Esophagus muscularis mucosa (tissue), 4 donors: ENCODE results near the gene ADAMTS6. TPM values are rescaled to one million over a fixed set of nuclear protein-coding genes. Genes with fewer than 3 reads are reported as not detected.

Experiments used
- DNase-seq: peaks from one replicate; pipeline ENCODE4 v3.0.0-alpha.2; 2017; ENCODE audit errors: extremely low spot score
- H3K27ac ChIP-seq, 4 donors: fragments of 200-600 bp; sonication (generic); replicated peaks in 1 of 4; 1 replicate in 3 of 4; 2 replicates in 1 of 4; pipeline ENCODE4 v1.5.1; 2016 to 2019; ENCODE audit warnings: mild to moderate bottlenecking in 1 of 4
- H3K27me3 ChIP-seq, 4 donors: fragments of 200-600 bp; sonication (generic); one replicate each; pipeline versions ENCODE4 v1.5.1 to v1.6.0; 2016 to 2019
- H3K36me3 ChIP-seq, 4 donors: fragments of 200-600 bp; sonication (generic); one replicate each; pipeline ENCODE4 v1.5.1; 2016 to 2019
- H3K4me1 ChIP-seq, 4 donors: fragments of 200-600 bp; sonication (generic); one replicate each; pipeline ENCODE4 v1.5.1; 2016 to 2019
- H3K4me3 ChIP-seq, 4 donors: fragments of 200-600 bp; sonication (generic); 1 replicate in 2 of 4; 2 replicates in 2 of 4; pipeline ENCODE4 v1.5.1; 2016 to 2019; ENCODE audit warnings: mild to moderate bottlenecking in 4 of 4, moderate library complexity in 1 of 4
- H3K9me3 ChIP-seq, 4 donors: fragments of 200-600 bp; sonication (generic); 1 replicate in 3 of 4; 2 replicates in 1 of 4; pipeline ENCODE4 v1.5.1; 2016 to 2019
- EP300 ChIP-seq: sonication (generic); formaldehyde crosslinking; IDR thresholded peaks from one replicate; pipeline ENCODE4 v1.6.1; 2017; ENCODE audit warnings: antibody characterized with exemption
- POLR2A ChIP-seq: fragments of 450-650 bp; IDR thresholded peaks from one replicate; pipeline ENCODE4 v1.6.1; 2017; ENCODE audit warnings: antibody characterized with exemption, moderate library complexity, mild to moderate bottlenecking, low read depth
- POLR2AphosphoS5 ChIP-seq, 2 donors: sonication (generic); formaldehyde crosslinking; IDR thresholded peaks; one replicate each; pipeline ENCODE4 v1.6.1; 2017; ENCODE audit warnings: antibody characterized with exemption in 2 of 2
- WGBS: methylation state at CpG from one replicate; pipeline ENCODE4 v1.1.5; 2018; 5-methylcytosine and 5-hydroxymethylcytosine counted together
- intact Hi-C: fragments of 100-400 bp; cut with DNase I; formaldehyde crosslinking; loops from one replicate; pipeline ENCODE4 v1.15.1; 2023
- total RNA-seq, 4 donors: library from RNA; depleted of rRNA; stranded (reverse); fragments of >200 nt; gene quantifications; one replicate each; pipeline versions ENCODE4 v1.1.0 to v1.2.1, GENCODE V29; 2016
- TF ChIP-seq, protein P1 (sequence below), 3 experiments: fragments of 200-600 bp in 2 of 3; fragments of 450-650 bp in 1 of 3; sonication (generic) in 2 of 3; IDR thresholded peaks; one replicate each; pipeline ENCODE4 v1.5.1; 2017 to 2019; ENCODE audit warnings: antibody characterized with exemption in 3 of 3, mild to moderate bottlenecking in 2 of 3, moderate library complexity in 1 of 3

ADAMTS6 gene
- total RNA-seq, 4 donors from 2014 or later = 1.4 to 4.2 (median 2.7) TPM

DNA sequence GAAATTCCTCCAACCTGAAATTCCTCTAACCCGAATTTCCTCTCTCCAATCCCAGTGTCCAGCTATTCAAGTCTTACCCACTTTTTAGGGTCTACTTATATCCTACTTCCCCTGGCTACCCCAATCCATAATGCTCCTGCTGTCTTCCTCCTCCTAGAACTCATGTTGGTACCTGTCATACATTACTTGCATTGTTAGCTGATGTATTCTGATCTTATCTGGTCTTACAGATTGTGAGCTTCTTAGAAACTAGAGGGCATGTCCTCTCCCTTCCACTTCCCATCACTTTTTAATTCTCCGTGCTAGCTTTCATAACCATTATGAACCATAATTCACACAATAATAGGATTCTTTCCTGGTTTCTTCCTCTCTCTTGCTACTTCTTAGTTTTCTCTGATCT is 376.9 kb downstream of the ADAMTS6 start:
- Histone ChIP-seq H3K4me1 (peaks cover 10 to 30% (median 21%) of the 10 kb centered on the region in 4 donors), H3K36me3 (no peaks in the 10 kb centered on the region), H3K9me3 (no peaks in the 10 kb centered on the region), H3K27ac (no peak overlapping the region), H3K27me3 (no peaks in the 10 kb centered on the region), H3K4me3 (no peak overlapping the region)
- intact Hi-C loops = loop anchor here (5.0 to 10.0 kb wide), 3 partner anchors 68 to 290 kb away; no protein-coding TSS in a partner anchor
- no peak for TF ChIP-seq EP300
- TF ChIP-seq, protein P1, sequence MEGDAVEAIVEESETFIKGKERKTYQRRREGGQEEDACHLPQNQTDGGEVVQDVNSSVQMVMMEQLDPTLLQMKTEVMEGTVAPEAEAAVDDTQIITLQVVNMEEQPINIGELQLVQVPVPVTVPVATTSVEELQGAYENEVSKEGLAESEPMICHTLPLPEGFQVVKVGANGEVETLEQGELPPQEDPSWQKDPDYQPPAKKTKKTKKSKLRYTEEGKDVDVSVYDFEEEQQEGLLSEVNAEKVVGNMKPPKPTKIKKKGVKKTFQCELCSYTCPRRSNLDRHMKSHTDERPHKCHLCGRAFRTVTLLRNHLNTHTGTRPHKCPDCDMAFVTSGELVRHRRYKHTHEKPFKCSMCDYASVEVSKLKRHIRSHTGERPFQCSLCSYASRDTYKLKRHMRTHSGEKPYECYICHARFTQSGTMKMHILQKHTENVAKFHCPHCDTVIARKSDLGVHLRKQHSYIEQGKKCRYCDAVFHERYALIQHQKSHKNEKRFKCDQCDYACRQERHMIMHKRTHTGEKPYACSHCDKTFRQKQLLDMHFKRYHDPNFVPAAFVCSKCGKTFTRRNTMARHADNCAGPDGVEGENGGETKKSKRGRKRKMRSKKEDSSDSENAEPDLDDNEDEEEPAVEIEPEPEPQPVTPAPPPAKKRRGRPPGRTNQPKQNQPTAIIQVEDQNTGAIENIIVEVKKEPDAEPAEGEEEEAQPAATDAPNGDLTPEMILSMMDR (IDR thresholded peaks at IDR 0.05) = no peak
- no peak for TF ChIP-seq POLR2A
- WGBS = 90% methylated on average over 2 of the region's 2 CpGs
- no peak for DNase-seq

DNA sequence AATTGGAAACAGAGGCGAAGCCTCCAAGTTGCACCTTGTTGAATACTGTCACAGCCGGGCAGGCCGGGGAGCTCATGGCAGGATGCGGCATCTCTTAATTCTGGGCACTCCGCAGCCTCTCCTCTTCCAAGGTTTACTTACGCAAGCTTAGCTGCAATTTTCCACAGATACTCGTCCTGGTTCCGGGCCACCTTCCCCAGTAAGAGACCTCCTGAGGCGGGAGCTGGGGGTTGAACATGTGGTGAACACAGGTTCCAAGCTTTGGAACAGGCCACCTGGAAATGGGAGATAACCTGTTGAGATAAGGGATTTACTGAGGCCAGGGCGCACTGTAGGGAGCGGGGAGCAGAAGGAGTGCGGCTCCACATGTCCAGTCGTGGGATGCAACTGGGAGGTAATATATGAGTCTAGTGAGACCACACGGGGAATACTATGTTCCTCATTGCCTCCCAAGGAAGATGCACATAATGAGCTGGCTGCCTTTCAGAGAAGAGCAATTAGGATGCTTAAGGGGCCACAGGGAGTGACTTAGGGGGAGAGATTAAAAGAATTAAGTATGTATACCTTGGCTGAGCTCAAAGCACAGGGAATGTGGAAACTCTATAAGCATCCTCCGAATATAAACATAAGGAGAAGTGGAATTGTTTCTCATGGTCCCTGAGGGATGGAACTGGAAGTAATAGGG is 377.8 kb downstream of the ADAMTS6 start:
- H3K4me3 ChIP-seq = peak overlapping the region; percentile 60 to 74 (median 64)
- intact Hi-C loops = loop anchor here (5.0 to 10.0 kb wide), 3 partner anchors 67 to 289 kb away; no protein-coding TSS in a partner anchor

DNA sequence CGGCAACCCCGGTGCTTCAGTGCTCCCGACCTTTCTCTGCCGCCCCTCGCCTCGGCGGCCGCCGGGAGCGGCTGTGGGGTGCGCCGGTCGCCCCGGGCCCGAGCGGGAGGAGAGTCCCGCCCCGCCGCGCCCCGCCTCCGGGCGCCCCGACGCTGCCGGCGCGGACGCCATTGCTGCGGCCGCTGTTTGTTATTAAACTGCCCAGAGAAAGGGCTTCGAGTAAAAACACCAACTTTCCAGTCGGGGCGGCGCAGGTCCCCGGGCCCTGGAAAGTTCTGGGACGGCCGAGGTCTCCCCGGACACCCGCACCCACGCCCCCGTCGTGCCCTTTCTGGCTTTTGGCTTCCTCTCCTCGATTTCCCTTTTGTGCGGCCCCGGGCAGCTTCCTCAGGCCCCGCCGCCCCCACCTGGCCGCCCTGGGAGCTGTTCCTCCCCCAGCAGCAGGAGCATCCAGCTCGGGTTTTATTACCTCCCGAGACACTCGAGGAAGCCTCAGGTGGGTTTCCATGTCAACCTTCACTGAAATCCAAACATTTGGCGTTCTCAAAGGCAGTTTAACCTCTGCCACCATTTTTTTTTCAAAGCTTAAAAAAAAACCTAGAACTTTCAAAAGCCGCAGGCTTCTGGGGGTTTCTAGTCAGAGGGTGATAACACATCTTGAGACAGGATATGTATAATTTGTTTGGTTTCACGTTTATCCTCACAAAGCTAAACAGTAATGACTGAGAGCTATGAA is 378.6 kb downstream of the ADAMTS6 start:
- 1% methylated on average over 17 of the region's 55 CpGs for WGBS
- no peak for DNase-seq
- TF ChIP-seq EP300 (no peak), POLR2A (no peak), POLR2AphosphoS5 (IDR thresholded peaks at IDR 0.05) (peak; percentile 11 to 12)
- TF ChIP-seq, protein P1 (IDR thresholded peaks at IDR 0.05) = peak; percentile 41 to 48 (median 48)
- Histone ChIP-seq H3K4me3 (peak overlapping the region; percentile 60 to 74 (median 64)), H3K27ac (peak overlapping the region; percentile 77 to 90 (median 85)), H3K9me3 (no peaks in the 10 kb centered on the region), H3K27me3 (no peaks in the 10 kb centered on the region), H3K36me3 (no peaks in the 10 kb centered on the region), H3K4me1 (peaks cover 10 to 30% (median 21%) of the 10 kb centered on the region in 4 donors)
- intact Hi-C loops = loop anchor here (5.0 to 10.0 kb wide), 3 partner anchors 66 to 288 kb away; no protein-coding TSS in a partner anchor

More for the DNA sequence above, 377.8 kb downstream of the ADAMTS6 start:
- Histone ChIP-seq H3K36me3 (no peaks in the 10 kb centered on the region), H3K27ac (peak overlapping the region; percentile 77 to 90 (median 85)), H3K27me3 (no peaks in the 10 kb centered on the region), H3K9me3 (no peaks in the 10 kb centered on the region), H3K4me1 (peaks cover 10 to 30% (median 21%) of the 10 kb centered on the region in 4 donors)
- 77% methylated on average over 15 of the region's 15 CpGs for WGBS
- DNase-seq = peak; percentile 75
- TF ChIP-seq POLR2AphosphoS5 (IDR thresholded peaks at IDR 0.05) (no peak), EP300 (no peak), POLR2A (no peak)
- TF ChIP-seq, protein P1 (IDR thresholded peaks at IDR 0.05) = no peak

DNA sequence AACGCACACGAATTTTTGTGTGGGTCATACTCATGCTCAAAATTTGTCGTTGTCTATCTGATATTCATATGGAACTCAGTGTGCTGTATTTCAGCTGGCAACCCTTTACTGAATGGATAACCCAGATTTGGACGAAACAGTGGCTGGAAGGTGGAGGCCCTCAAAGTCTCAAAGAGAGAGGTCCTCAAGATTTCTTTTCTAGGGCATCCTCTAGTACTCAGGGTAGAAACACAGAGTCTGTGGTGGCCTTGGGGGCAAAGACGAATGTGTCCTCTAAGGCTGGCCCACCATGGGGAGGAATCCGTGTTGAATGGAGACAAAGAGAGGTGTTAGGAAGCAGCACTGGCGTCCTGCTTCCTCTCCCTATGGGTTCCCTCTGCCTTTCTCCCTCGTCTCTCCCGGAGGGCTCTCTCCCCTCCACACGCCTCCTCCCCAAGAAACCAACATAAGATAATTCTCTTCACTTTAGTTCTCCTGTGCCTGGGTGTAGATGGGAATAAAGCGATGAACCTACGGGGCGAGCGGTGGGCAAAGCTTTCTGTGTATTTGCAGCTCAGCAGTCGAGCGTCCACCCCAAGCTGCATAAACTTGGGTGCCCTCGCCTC is 379.2 kb downstream of the ADAMTS6 start:
- Histone ChIP-seq H3K36me3 (no peaks in the 10 kb centered on the region), H3K4me3 (peak overlapping the region; percentile 60 to 74 (median 64)), H3K4me1 (peaks cover 10 to 30% (median 21%) of the 10 kb centered on the region in 4 donors), H3K9me3 (no peaks in the 10 kb centered on the region), H3K27ac (peak overlapping the region; percentile 77 to 90 (median 85)), H3K27me3 (no peaks in the 10 kb centered on the region)
- no peak for DNase-seq
- TF ChIP-seq, protein P1 (IDR thresholded peaks at IDR 0.05) = no peak
- no peak for TF ChIP-seq POLR2AphosphoS5 (IDR thresholded peaks at IDR 0.05)
- no peak for TF ChIP-seq POLR2A
- no peak for TF ChIP-seq EP300
- WGBS = 42% methylated on average over 16 of the region's 17 CpGs
- intact Hi-C loops = loop anchor here (5.0 to 10.0 kb wide), 3 partner anchors 65 to 288 kb away; no protein-coding TSS in a partner anchor
